GM12891 (cell line): ENCODE measurements around the gene RNF208.

Experiments used
- POLR2A ChIP-seq: IDR thresholded peaks from 2 replicates; pipeline ENCODE4 v1.6.1; 2011; ENCODE audit warnings: low read depth, low read length, control low read depth
- POLR2AphosphoS5 ChIP-seq: IDR thresholded peaks from 2 replicates; pipeline ENCODE4 v1.6.1; 2011; ENCODE audit warnings: low read depth, low read length, control low read depth
- POU2F2 ChIP-seq: IDR thresholded peaks from 2 replicates; pipeline ENCODE4 v1.6.1; 2011; ENCODE audit warnings: low read depth, mild to moderate bottlenecking, control low read depth, low read length, moderate library complexity
- SPI1 ChIP-seq: IDR thresholded peaks from 2 replicates; pipeline ENCODE4 v1.6.1; 2011; ENCODE audit warnings: low read depth, low read length, control low read depth
- TAF1 ChIP-seq: IDR thresholded peaks from 2 replicates; pipeline ENCODE4 v1.6.1; 2011; ENCODE audit warnings: low read depth, low read length, control low read depth

DNA sequence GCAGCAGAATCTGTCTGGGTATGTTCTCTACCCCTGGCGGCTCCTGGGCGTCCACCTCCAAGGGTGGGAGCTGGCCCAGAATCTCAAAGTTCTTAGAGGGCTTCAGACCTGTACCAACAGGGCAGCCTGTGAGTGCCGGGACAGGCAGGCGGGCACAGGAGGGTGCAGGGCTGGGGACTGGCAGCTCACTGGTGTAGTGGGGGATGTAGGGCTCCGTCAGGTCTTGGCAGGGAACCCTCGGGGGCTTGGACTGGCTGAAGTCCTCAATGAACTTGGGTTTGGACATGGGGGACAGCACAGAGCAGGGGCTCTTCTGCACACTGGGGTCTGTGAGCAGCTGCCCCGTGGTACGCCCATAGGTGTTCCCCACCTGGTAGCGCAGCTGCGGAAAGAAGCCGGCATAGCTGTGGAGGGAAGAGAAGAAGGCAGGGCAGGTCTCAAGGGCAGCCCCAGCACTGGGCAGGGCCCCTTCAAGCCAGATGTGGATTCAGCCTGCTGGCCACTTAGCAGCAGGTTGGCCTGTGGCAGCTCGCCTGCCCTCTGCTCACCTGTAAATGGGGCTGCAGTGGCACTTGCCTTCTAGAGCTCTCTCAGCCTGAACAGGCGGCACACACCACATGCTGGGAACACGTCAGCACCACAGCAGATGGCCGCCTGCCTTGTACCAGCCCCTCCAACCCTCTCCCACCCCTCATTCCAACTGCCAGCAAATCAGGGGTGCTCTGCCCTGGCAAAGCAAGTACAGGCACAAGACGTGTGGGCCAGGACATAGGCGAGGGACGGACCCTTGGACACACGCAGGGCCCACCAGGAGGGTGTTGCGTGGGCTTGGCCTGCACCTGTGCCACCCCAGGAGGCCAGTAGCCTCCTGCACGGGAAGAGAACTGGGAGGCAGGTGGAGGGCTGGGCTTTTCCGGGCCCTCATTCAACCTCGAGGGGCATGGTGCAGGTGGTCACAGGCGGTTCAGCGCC lies 23.7 kb upstream of the RNF208 start:
- no peak for TF ChIP-seq POU2F2
- no peak for TF ChIP-seq POLR2AphosphoS5
- no peak for TF ChIP-seq POLR2A
- TF ChIP-seq TAF1: no peak
- no peak for TF ChIP-seq SPI1
